Stomach (tissue), 4 donors: Measurements from ENCODE around the gene PLN.

Experiments used
- EP300 ChIP-seq: sonication (generic); formaldehyde crosslinking; IDR thresholded peaks from one replicate; pipeline ENCODE4 v1.6.1; 2017; ENCODE audit warnings: antibody characterized with exemption
- POLR2A ChIP-seq, 4 donors: fragments of 450-650 bp; IDR thresholded peaks; one replicate each; pipeline ENCODE4 v1.6.1; 2016; ENCODE audit warnings: antibody characterized with exemption in 4 of 4, control low read depth in 2 of 4, mild to moderate bottlenecking in 1 of 4, moderate library complexity in 1 of 4
- POLR2AphosphoS5 ChIP-seq, 3 donors: sonication (generic); formaldehyde crosslinking; IDR thresholded peaks; one replicate each; pipeline ENCODE4 v1.6.1; 2016; ENCODE audit warnings: antibody characterized with exemption in 3 of 3
- TF ChIP-seq, protein P1 (sequence below), 7 experiments: fragments of 450-650 bp in 4 of 7; fragments of 200-600 bp in 3 of 7; sonication (generic) in 3 of 7; IDR thresholded peaks; one replicate each; pipeline ENCODE4 v1.5.1; 2016 to 2019; ENCODE audit warnings: antibody characterized with exemption in 7 of 7, control low read depth in 2 of 7, mild to moderate bottlenecking in 1 of 7

DNA sequence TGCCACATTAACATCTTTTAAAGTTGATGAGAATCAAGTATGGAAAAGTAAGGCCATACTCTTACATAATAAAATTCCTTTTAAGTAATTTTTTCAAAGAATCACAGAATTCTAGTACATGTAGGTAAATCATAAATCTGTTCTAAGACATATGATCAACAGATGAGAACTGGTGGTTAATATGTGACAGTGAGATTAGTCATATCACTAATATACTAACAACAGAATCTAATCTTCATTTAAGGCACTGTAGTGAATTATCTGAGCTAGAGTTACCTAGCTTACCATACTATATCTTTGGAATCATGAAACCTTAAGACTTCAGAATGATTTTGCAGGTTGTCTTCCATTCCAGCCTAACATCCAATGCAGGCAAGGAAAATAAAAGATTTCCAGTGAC, 11.6 kb downstream of the PLN start:
- TF ChIP-seq, protein P1, sequence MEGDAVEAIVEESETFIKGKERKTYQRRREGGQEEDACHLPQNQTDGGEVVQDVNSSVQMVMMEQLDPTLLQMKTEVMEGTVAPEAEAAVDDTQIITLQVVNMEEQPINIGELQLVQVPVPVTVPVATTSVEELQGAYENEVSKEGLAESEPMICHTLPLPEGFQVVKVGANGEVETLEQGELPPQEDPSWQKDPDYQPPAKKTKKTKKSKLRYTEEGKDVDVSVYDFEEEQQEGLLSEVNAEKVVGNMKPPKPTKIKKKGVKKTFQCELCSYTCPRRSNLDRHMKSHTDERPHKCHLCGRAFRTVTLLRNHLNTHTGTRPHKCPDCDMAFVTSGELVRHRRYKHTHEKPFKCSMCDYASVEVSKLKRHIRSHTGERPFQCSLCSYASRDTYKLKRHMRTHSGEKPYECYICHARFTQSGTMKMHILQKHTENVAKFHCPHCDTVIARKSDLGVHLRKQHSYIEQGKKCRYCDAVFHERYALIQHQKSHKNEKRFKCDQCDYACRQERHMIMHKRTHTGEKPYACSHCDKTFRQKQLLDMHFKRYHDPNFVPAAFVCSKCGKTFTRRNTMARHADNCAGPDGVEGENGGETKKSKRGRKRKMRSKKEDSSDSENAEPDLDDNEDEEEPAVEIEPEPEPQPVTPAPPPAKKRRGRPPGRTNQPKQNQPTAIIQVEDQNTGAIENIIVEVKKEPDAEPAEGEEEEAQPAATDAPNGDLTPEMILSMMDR (IDR thresholded peaks at IDR 0.05) = no peak
- no peak for TF ChIP-seq EP300
- TF ChIP-seq POLR2A (IDR thresholded peaks at IDR 0.05) = no peak
- TF ChIP-seq POLR2AphosphoS5 (IDR thresholded peaks at IDR 0.05) = no peak
